GM18867 (cell line): ENCODE results near the gene FNTB.

ENCODE experiments used
- ATAC-seq: cut with Tn5 transposase; IDR thresholded peaks from one replicate; pipeline ENCODE4 v1.9.1; 2021; ENCODE audit warnings: mild to moderate bottlenecking, moderate library complexity; ENCODE audit not compliant: unreplicated experiment

FNTB gene

GRCh38 chr14:64952598-64953309 is 33.9 kb upstream of the FNTB start:
- peak; percentile 59 for ATAC-seq

GRCh38 chr14:64953310-64953654 is 33.4 kb upstream of the FNTB start:
- peak; percentile 21 for ATAC-seq

- ATAC-seq = no peak
These were observed 33.0 kb upstream of the FNTB start for GRCh38 chr14:64953661-64954060.

- no peak for ATAC-seq
These were observed 32.0 kb upstream of the FNTB start for GRCh38 chr14:64954491-64955240.

GRCh38 chr14:64955297-64955696 is 31.4 kb upstream of the FNTB start:
- ATAC-seq = no peak

- no peak for ATAC-seq
These were observed 29.8 kb upstream of the FNTB start for GRCh38 chr14:64956697-64957406.

- ATAC-seq = no peak
These were observed 28.5 kb upstream of the FNTB start for GRCh38 chr14:64958201-64958600.

GRCh38 chr14:64958743-64959142 is 28.0 kb upstream of the FNTB start:
- no peak for ATAC-seq

GRCh38 chr14:64960762-64961276 is 25.9 kb upstream of the FNTB start:
- ATAC-seq = no peak

- ATAC-seq = no peak
These were observed 23.1 kb upstream of the FNTB start for GRCh38 chr14:64963611-64964010.

GRCh38 chr14:64965356-64966000 is 21.2 kb upstream of the FNTB start:
- no peak for ATAC-seq

GRCh38 chr14:64966976-64967375 is 19.7 kb upstream of the FNTB start:
- ATAC-seq = no peak

GRCh38 chr14:64968167-64968566 is 18.5 kb upstream of the FNTB start:
- ATAC-seq = no peak

GRCh38 chr14:64968651-64969050 is 18.0 kb upstream of the FNTB start:
- ATAC-seq = no peak

GRCh38 chr14:64970041-64970440 is 16.7 kb upstream of the FNTB start:
- ATAC-seq = no peak

GRCh38 chr14:64970776-64971477 is 15.8 kb upstream of the FNTB start:
- ATAC-seq = no peak

GRCh38 chr14:64971491-64971942 is 15.2 kb upstream of the FNTB start:
- ATAC-seq = no peak

GRCh38 chr14:64971943-64972791 is 14.5 kb upstream of the FNTB start, which contains the start of gene RAB15:
RAB15 (minus strand) TSS chr14:64972336; CDS start chr14:64972076, 260 bp downstream.
- ATAC-seq = peak; percentile 52

GRCh38 chr14:64973026-64973442 is 13.7 kb upstream of the FNTB start:
- ATAC-seq = no peak
